ENCODE data around the gene ADAMTS10.
"Not testable (repeated sequence)": the region's sequence is repeated elsewhere in the genome, so short reads cannot be mapped to it uniquely, and the experiment has no call there.

ADAMTS10 gene

GRCh38 chr19:8610041-8610935 is at the start of gene ADAMTS10:
TSS of gene ADAMTS10 (minus strand) at chr19:8610715. CDS start at chr19:8605710, 5,005 bp downstream.
- no peak for DNase-seq

GRCh38 chr19:8659905-8660304 is 49.4 kb upstream of the ADAMTS10 start:
- no peak for DNase-seq

- no peak for DNase-seq
Observed at GRCh38 chr19:8657869-8658268, 47.4 kb upstream of the ADAMTS10 start.

GRCh38 chr19:8655340-8655709 is 44.8 kb upstream of the ADAMTS10 start:
- DNase-seq: no peak

GRCh38 chr19:8654591-8655339 is 44.2 kb upstream of the ADAMTS10 start:
- no peak for DNase-seq

- DNase-seq: no peak
Observed at GRCh38 chr19:8648240-8648639, 37.7 kb upstream of the ADAMTS10 start.

- no peak for DNase-seq
Observed at GRCh38 chr19:8643860-8644653, 33.5 kb upstream of the ADAMTS10 start.

- no peak for DNase-seq
Observed at GRCh38 chr19:8642561-8642960, 32.0 kb upstream of the ADAMTS10 start.

- DNase-seq: no peak
Observed at GRCh38 chr19:8641908-8642547, 31.5 kb upstream of the ADAMTS10 start.

- DNase-seq: no peak
Observed at GRCh38 chr19:8641221-8641907, 30.8 kb upstream of the ADAMTS10 start.

- no peak for DNase-seq
Observed at GRCh38 chr19:8640402-8641004, 30.0 kb upstream of the ADAMTS10 start.

- no peak for DNase-seq
Observed at GRCh38 chr19:8639821-8640401, 29.4 kb upstream of the ADAMTS10 start.

GRCh38 chr19:8638078-8638619 is 27.6 kb upstream of the ADAMTS10 start:
- no peak for DNase-seq

- not testable (repeated sequence) for DNase-seq
Observed at GRCh38 chr19:8637070-8637469, 26.6 kb upstream of the ADAMTS10 start.

- DNase-seq: no peak
Observed at GRCh38 chr19:8635422-8635821, 24.9 kb upstream of the ADAMTS10 start.

- DNase-seq: no peak
Observed at GRCh38 chr19:8631425-8631819, 20.9 kb upstream of the ADAMTS10 start.

- DNase-seq: no peak
Observed at GRCh38 chr19:8630796-8631424, 20.4 kb upstream of the ADAMTS10 start.

- no peak for DNase-seq
Observed at GRCh38 chr19:8629996-8630683, 19.6 kb upstream of the ADAMTS10 start, which contains the start of gene NFILZ. TSS of gene NFILZ (plus strand) at chr19:8630633. CDS start at chr19:8676766, 46,133 bp downstream.

- no peak for DNase-seq
Observed at GRCh38 chr19:8629184-8629583, 18.7 kb upstream of the ADAMTS10 start.

- no peak for DNase-seq
Observed at GRCh38 chr19:8626842-8627241, 16.3 kb upstream of the ADAMTS10 start.

All from NCI-H187 (cell line).